ENCODE results near the gene SAFB2.
A peak's percentile ranks its signal among the peaks of the same experiment; 100 is the strongest.
"Not testable (repeated sequence)": the region's sequence is repeated elsewhere in the genome, so short reads cannot be mapped to it uniquely, and the experiment has no call there.

Gene SAFB2

GRCh38 chr19:5632657-5633056 is 10.1 kb upstream of the SAFB2 start:
- DNase-seq (ENCODE audit: low read depth): no peak

- DNase-seq (ENCODE audit: low read depth): no peak
Observed at GRCh38 chr19:5632241-5632612, 9.7 kb upstream of the SAFB2 start.

GRCh38 chr19:5631567-5632240 is 9.1 kb upstream of the SAFB2 start:
- peak; percentile 70 for DNase-seq (ENCODE audit: low read depth)

GRCh38 chr19:5628919-5629481 is 6.4 kb upstream of the SAFB2 start:
- no peak for DNase-seq (ENCODE audit: low read depth)

- peak; percentile 27 for DNase-seq (ENCODE audit: low read depth)
Observed at GRCh38 chr19:5628461-5628860, 5.9 kb upstream of the SAFB2 start.

- DNase-seq (ENCODE audit: low read depth): no peak
Observed at GRCh38 chr19:5627395-5627904, 4.9 kb upstream of the SAFB2 start.

GRCh38 chr19:5625641-5626040 is 3.1 kb upstream of the SAFB2 start:
- DNase-seq (ENCODE audit: low read depth): no peak

- DNase-seq (ENCODE audit: low read depth): no peak
Observed at GRCh38 chr19:5624741-5625278, 2.2 kb upstream of the SAFB2 start.

- peak; percentile 57 for DNase-seq (ENCODE audit: low read depth)
Observed at GRCh38 chr19:5624018-5624663, 1.6 kb upstream of the SAFB2 start.

- DNase-seq (ENCODE audit: low read depth): no peak
Observed at GRCh38 chr19:5623397-5624017, 931 bp upstream of the SAFB2 start.

- DNase-seq (ENCODE audit: low read depth): no peak
Observed at GRCh38 chr19:5621945-5622464, 571 bp downstream of the SAFB2 start.

GRCh38 chr19:5621311-5621944 is 1.1 kb downstream of the SAFB2 start:
- DNase-seq (ENCODE audit: low read depth): no peak

- DNase-seq (ENCODE audit: low read depth): no peak
Observed at GRCh38 chr19:5619946-5620345, 2.6 kb downstream of the SAFB2 start.

GRCh38 chr19:5618591-5618990 is 4.0 kb downstream of the SAFB2 start:
- DNase-seq (ENCODE audit: low read depth): no peak

GRCh38 chr19:5617080-5617479 is 5.5 kb downstream of the SAFB2 start:
- no peak for DNase-seq (ENCODE audit: low read depth)

- no peak for DNase-seq (ENCODE audit: low read depth)
Observed at GRCh38 chr19:5615756-5616327, 6.7 kb downstream of the SAFB2 start.

GRCh38 chr19:5612891-5613865 is 9.4 kb downstream of the SAFB2 start:
- no peak for DNase-seq (ENCODE audit: low read depth)

- DNase-seq (ENCODE audit: low read depth): no peak
Observed at GRCh38 chr19:5609881-5610448, 12.6 kb downstream of the SAFB2 start.

GRCh38 chr19:5608766-5609165 is 13.8 kb downstream of the SAFB2 start:
- DNase-seq (ENCODE audit: low read depth): not testable (repeated sequence)

GRCh38 chr19:5608291-5608690 is 14.3 kb downstream of the SAFB2 start:
- no peak for DNase-seq (ENCODE audit: low read depth)

Data from fibroblast of gingiva (primary cell).